Loucy (cell line): ENCODE results near the gene SPAG6.
A peak's percentile ranks its signal among the peaks of the same experiment; 100 is the strongest.

Experiments used
- EZH2phosphoT487 ChIP-seq: fragments of 200-600 bp; IDR thresholded peaks from 2 replicates; pipeline ENCODE4 v1.6.1; 2018; ENCODE audit warnings: antibody characterized with exemption, mild to moderate bottlenecking, moderate library complexity, borderline replicate concordance
- TF ChIP-seq, protein P1 (sequence below): fragments of 200-600 bp; sonication (generic); conservative IDR thresholded peaks from 2 replicates; pipeline ENCODE4 v1.5.1; 2014; ENCODE audit warnings: mild to moderate bottlenecking, antibody characterized with exemption, low read length

- no peak for TF ChIP-seq EZH2phosphoT487
- TF ChIP-seq, protein P1, sequence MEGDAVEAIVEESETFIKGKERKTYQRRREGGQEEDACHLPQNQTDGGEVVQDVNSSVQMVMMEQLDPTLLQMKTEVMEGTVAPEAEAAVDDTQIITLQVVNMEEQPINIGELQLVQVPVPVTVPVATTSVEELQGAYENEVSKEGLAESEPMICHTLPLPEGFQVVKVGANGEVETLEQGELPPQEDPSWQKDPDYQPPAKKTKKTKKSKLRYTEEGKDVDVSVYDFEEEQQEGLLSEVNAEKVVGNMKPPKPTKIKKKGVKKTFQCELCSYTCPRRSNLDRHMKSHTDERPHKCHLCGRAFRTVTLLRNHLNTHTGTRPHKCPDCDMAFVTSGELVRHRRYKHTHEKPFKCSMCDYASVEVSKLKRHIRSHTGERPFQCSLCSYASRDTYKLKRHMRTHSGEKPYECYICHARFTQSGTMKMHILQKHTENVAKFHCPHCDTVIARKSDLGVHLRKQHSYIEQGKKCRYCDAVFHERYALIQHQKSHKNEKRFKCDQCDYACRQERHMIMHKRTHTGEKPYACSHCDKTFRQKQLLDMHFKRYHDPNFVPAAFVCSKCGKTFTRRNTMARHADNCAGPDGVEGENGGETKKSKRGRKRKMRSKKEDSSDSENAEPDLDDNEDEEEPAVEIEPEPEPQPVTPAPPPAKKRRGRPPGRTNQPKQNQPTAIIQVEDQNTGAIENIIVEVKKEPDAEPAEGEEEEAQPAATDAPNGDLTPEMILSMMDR, result peak; percentile 22; the same call in 1 of the 2 replicates
Measured at GRCh38 chr10:22301193-22301592, 44.1 kb upstream of the SPAG6 start.
